Cardiac muscle cell (in vitro differentiated cells and primary cell): Measurements from ENCODE around the gene VPS36. TPM values are rescaled to one million over a fixed set of nuclear protein-coding genes. Genes with fewer than 3 reads are reported as not detected.

Source experiments
- DNase-seq, 2 donors: peaks; one replicate each; pipeline versions ENCODE4 v3.0.0 to v3.0.0-alpha.2; 2010 to 2017; ENCODE audit warnings: low read depth in 1 of 2, low spot score in 1 of 2
- H3K27ac ChIP-seq: fragments of 200-600 bp; sonication (generic); 2 replicates; pipeline ENCODE4 v1.5.1; 2016
- H3K27me3 ChIP-seq: fragments of 200-600 bp; sonication (generic); 2 replicates; pipeline ENCODE4 v1.6.0; 2016; ENCODE audit warnings: control low read depth
- H3K36me3 ChIP-seq: fragments of 200-600 bp; sonication (generic); 2 replicates; pipeline ENCODE4 v1.5.1; 2016; ENCODE audit warnings: control low read depth
- H3K4me1 ChIP-seq: fragments of 200-600 bp; sonication (generic); 2 replicates; pipeline ENCODE4 v1.8.1; 2017; ENCODE audit warnings: low read depth, mild to moderate bottlenecking, mixed run types
- H3K4me3 ChIP-seq: fragments of 200-600 bp; sonication (generic); 2 replicates; pipeline ENCODE4 v1.5.1; 2016; ENCODE audit warnings: mild to moderate bottlenecking
- H3K9me3 ChIP-seq: fragments of 200-600 bp; sonication (generic); 2 replicates; pipeline ENCODE4 v1.5.1; 2017; ENCODE audit warnings: low read depth, mild to moderate bottlenecking, control low read depth
- CTCF ChIP-seq: IDR thresholded peaks from 2 replicates; pipeline ENCODE4 v1.5.1; 2012; ENCODE audit warnings: low read depth, mild to moderate bottlenecking, low read length
- polyA plus RNA-seq: library from polyadenylated mRNA; unstranded; fragments of >200 nt; fragmentation: Nextera tagmentation; extraction: Ambion mirVana; gene quantifications from 2 replicates; pipeline ENCODE4 v1.2.1, GENCODE V29; 2016
- total RNA-seq: library from RNA; depleted of rRNA; stranded (reverse); fragments of >200 nt; gene quantifications from 2 replicates; pipeline ENCODE4 v1.2.3, GENCODE V29; 2016

Gene VPS36
- total and polyA plus RNA-seq, 2 experiments from 2014 or later, result 24.6 to 31.7 TPM

- DNase-seq, result no peak
- Histone ChIP-seq H3K4me1 (peaks cover 4% of the 10 kb centered on the region), H3K27ac (no peak overlapping the region), H3K9me3 (no peaks in the 10 kb centered on the region), H3K27me3 (no peaks in the 10 kb centered on the region), H3K36me3 (peaks cover 44% of the 10 kb centered on the region), H3K4me3 (no peak overlapping the region)
- TF ChIP-seq CTCF, result no peak
These were observed 10.8 kb upstream of the VPS36 start for GRCh38 chr13:52461265-52461664.

- peak in 1 of 2 donors; percentile 27 for DNase-seq
- Histone ChIP-seq H3K27ac (no peak overlapping the region), H3K27me3 (no peaks in the 10 kb centered on the region), H3K9me3 (no peaks in the 10 kb centered on the region), H3K4me3 (no peak overlapping the region), H3K36me3 (peaks cover 34% of the 10 kb centered on the region), H3K4me1 (peaks cover 8% of the 10 kb centered on the region)
- TF ChIP-seq CTCF, result no peak
These were observed 9.2 kb upstream of the VPS36 start for GRCh38 chr13:52459668-52460067.

GRCh38 chr13:52455677-52456041, 5.2 kb upstream of the VPS36 start:
- Histone ChIP-seq H3K4me1 (peaks cover 14% of the 10 kb centered on the region), H3K4me3 (peak overlapping the region; percentile 75), H3K27me3 (no peaks in the 10 kb centered on the region), H3K36me3 (peaks cover 4% of the 10 kb centered on the region), H3K27ac (peak overlapping the region; percentile 92), H3K9me3 (no peaks in the 10 kb centered on the region)
- no peak for TF ChIP-seq CTCF
- peak; percentile 71 to 92 for DNase-seq

- Histone ChIP-seq H3K4me3 (peak within 1 kb of the TSS; percentile 75), H3K36me3 (peaks cover 2% of the 10 kb centered on the region), H3K27me3 (no peaks in the 10 kb centered on the region), H3K9me3 (no peaks in the 10 kb centered on the region), H3K27ac (peak within 1 kb of the TSS; percentile 92), H3K4me1 (peaks cover 14% of the 10 kb centered on the region)
- peak; percentile 95 to 97 for DNase-seq
- no peak for TF ChIP-seq CTCF
These were observed 4.6 kb upstream of the VPS36 start, which contains the start of gene CKAP2 for GRCh38 chr13:52454820-52455676. TSS of gene CKAP2 (plus strand) at chr13:52455478. CDS start at chr13:52455557, 79 bp downstream.

- H3K27me3 ChIP-seq, result no peaks in the 10 kb centered on the region
- peak overlapping the region; percentile 75 for H3K4me3 ChIP-seq
- peak in 1 of 2 donors; percentile 10 for DNase-seq
- H3K36me3 ChIP-seq, result no peaks in the 10 kb centered on the region
- H3K9me3 ChIP-seq, result no peaks in the 10 kb centered on the region
- H3K27ac ChIP-seq, result no peak overlapping the region
- peaks cover 14% of the 10 kb centered on the region for H3K4me1 ChIP-seq
- TF ChIP-seq CTCF, result no peak
These were observed 4.0 kb upstream of the VPS36 start for GRCh38 chr13:52454459-52454819.
